H9 (cell line): ENCODE results near the gene PITPNM3. TPM values are rescaled to one million over a fixed set of nuclear protein-coding genes. Genes with fewer than 3 reads are reported as not detected.

Source experiments
- DNase-seq: peaks from one replicate; pipeline ENCODE4 v3.0.0-alpha.2; 2017
- H2AFZ ChIP-seq: one replicate; pipeline ENCODE4 v1.6.1; 2013; ENCODE audit warnings: mild to moderate bottlenecking, low read length, control low read depth, moderate library complexity
- H2AK5ac ChIP-seq: 2 replicates; pipeline ENCODE4 v1.6.1; 2013; ENCODE audit warnings: low read length, control low read depth, mixed read lengths; ENCODE audit not compliant: insufficient read length
- H2BK120ac ChIP-seq: one replicate; pipeline ENCODE4 v1.6.1; 2013; ENCODE audit warnings: low read depth, mild to moderate bottlenecking, low read length, control low read depth, inconsistent platforms; ENCODE audit not compliant: poor library complexity, severe bottlenecking
- H2BK12ac ChIP-seq: 2 replicates; pipeline ENCODE4 v1.6.1; 2013; ENCODE audit warnings: low read length, control low read depth, mixed read lengths, low read depth; ENCODE audit not compliant: insufficient read length
- H2BK15ac ChIP-seq: 2 replicates; pipeline ENCODE4 v1.6.1; 2013; ENCODE audit warnings: low read depth, low read length, control low read depth
- H2BK20ac ChIP-seq: one replicate; pipeline ENCODE4 v1.6.1; 2013; ENCODE audit warnings: low read depth, mild to moderate bottlenecking, low read length, control low read depth, inconsistent platforms; ENCODE audit not compliant: poor library complexity, severe bottlenecking
- H2BK5ac ChIP-seq: 2 replicates; pipeline ENCODE4 v1.6.1; 2013; ENCODE audit warnings: low read length, control low read depth, mixed read lengths; ENCODE audit not compliant: insufficient read length
- H3K14ac ChIP-seq: 2 replicates; pipeline ENCODE4 v1.6.1; 2013; ENCODE audit warnings: low read length, control low read depth; ENCODE audit not compliant: insufficient read depth
- H3K18ac ChIP-seq: 2 replicates; pipeline ENCODE4 v1.6.1; 2013; ENCODE audit warnings: low read depth, mild to moderate bottlenecking, mixed read lengths, low read length, control low read depth; ENCODE audit not compliant: insufficient read length
- H3K23ac ChIP-seq: 2 replicates; pipeline ENCODE4 v1.6.1; 2013; ENCODE audit warnings: low read length, control low read depth, mixed read lengths, low read depth; ENCODE audit not compliant: insufficient read length
- H3K23me2 ChIP-seq: 2 replicates; pipeline ENCODE4 v1.6.1; 2013; ENCODE audit warnings: low read depth, mild to moderate bottlenecking, mixed read lengths, low read length, control low read depth; ENCODE audit not compliant: insufficient read length, poor library complexity, severe bottlenecking
- H3K27ac ChIP-seq: 2 replicates; pipeline ENCODE4 v1.5.1; 2013; ENCODE audit warnings: low read length, control low read depth, mixed read lengths, low read depth; ENCODE audit not compliant: insufficient read length
- H3K27me3 ChIP-seq: 2 replicates; pipeline ENCODE4 v1.6.1; 2013; ENCODE audit warnings: low read length, control low read depth, inconsistent platforms; ENCODE audit not compliant: insufficient read depth
- H3K4ac ChIP-seq: 2 replicates; pipeline ENCODE4 v1.6.1; 2013; ENCODE audit warnings: low read depth, mild to moderate bottlenecking, control low read depth, inconsistent platforms, low read length, moderate library complexity
- H3K4me1 ChIP-seq: 2 replicates; pipeline ENCODE4 v1.6.1; 2013; ENCODE audit warnings: low read length, control low read depth, inconsistent platforms; ENCODE audit not compliant: insufficient read depth
- H3K4me2 ChIP-seq: 2 replicates; pipeline ENCODE4 v1.6.1; 2013; ENCODE audit warnings: low read length, control low read depth, mixed read lengths; ENCODE audit not compliant: insufficient read length, insufficient read depth
- H3K56ac ChIP-seq: 2 replicates; pipeline ENCODE4 v1.6.1; 2013; ENCODE audit warnings: low read depth, mild to moderate bottlenecking, mixed read lengths, low read length, control low read depth; ENCODE audit not compliant: insufficient read length
- H3K79me1 ChIP-seq: 2 replicates; pipeline ENCODE4 v1.6.1; 2013; ENCODE audit warnings: low read depth, mild to moderate bottlenecking, moderate library complexity, low read length, control low read depth, inconsistent platforms; ENCODE audit not compliant: insufficient read depth, poor library complexity, severe bottlenecking
- H3K79me2 ChIP-seq: 2 replicates; pipeline ENCODE4 v1.6.1; 2013; ENCODE audit warnings: low read length, control low read depth, inconsistent platforms; ENCODE audit not compliant: insufficient read depth
- H3K9ac ChIP-seq: 2 replicates; pipeline ENCODE4 v1.6.1; 2013; ENCODE audit warnings: low read length, control low read depth, mixed read lengths; ENCODE audit not compliant: insufficient read length; ENCODE audit errors: extremely low read depth
- H3K9me3 ChIP-seq: one replicate; pipeline ENCODE4 v1.6.1; 2013; ENCODE audit warnings: low read depth, low read length, inconsistent platforms; ENCODE audit not compliant: control insufficient read depth
- H3T11ph ChIP-seq: one replicate; pipeline ENCODE4 v1.6.1; 2013; ENCODE audit warnings: mild to moderate bottlenecking, low read length, control low read depth, inconsistent platforms
- H4K20me1 ChIP-seq: one replicate; pipeline ENCODE4 v1.6.1; 2013; ENCODE audit not compliant: control insufficient read depth, insufficient read length, insufficient read depth
- H4K5ac ChIP-seq: 2 replicates; pipeline ENCODE4 v1.6.1; 2013; ENCODE audit warnings: low read depth, mild to moderate bottlenecking, mixed read lengths, low read length, control low read depth; ENCODE audit not compliant: insufficient read length
- H4K8ac ChIP-seq: replicated peaks from 2 replicates; pipeline ENCODE4 v1.6.1; 2013; ENCODE audit warnings: low read length, control low read depth, mixed read lengths, low read depth; ENCODE audit not compliant: insufficient read length
- H4K91ac ChIP-seq: 2 replicates; pipeline ENCODE4 v1.6.1; 2013; ENCODE audit warnings: low read depth, mild to moderate bottlenecking, moderate library complexity, mixed read lengths, low read length, control low read depth; ENCODE audit not compliant: insufficient read length
- H3K27ac Mint-ChIP-seq, 3 experiments: 2 replicates in 2 of 3; 3 replicates in 1 of 3; pipeline ENCODE4 v1.8.0; 2020 to 2021; ENCODE audit warnings: mixed read lengths in 3 of 3, mild to moderate bottlenecking in 1 of 3, moderate library complexity in 1 of 3
- H3K27me3 Mint-ChIP-seq: 2 replicates; pipeline ENCODE4 v1.8.0; 2021; ENCODE audit warnings: low read depth, mild to moderate bottlenecking, moderate library complexity, mixed read lengths
- H3K36me3 Mint-ChIP-seq, 3 experiments: 2 replicates in 2 of 3; 3 replicates in 1 of 3; pipeline ENCODE4 v1.8.0; 2020 to 2021; ENCODE audit warnings: low read depth in 3 of 3, mixed read lengths in 3 of 3; ENCODE audit not compliant: insufficient read depth in 1 of 3
- H3K4me1 Mint-ChIP-seq, 2 experiments: 2 replicates each; pipeline ENCODE4 v1.8.0; 2020; ENCODE audit warnings: mixed read lengths in 2 of 2
- H3K4me3 Mint-ChIP-seq, 2 experiments: 2 replicates in 1 of 2; 3 replicates in 1 of 2; pipeline ENCODE4 v1.8.0; 2020 to 2021; ENCODE audit warnings: mild to moderate bottlenecking in 2 of 2, mixed read lengths in 2 of 2, moderate library complexity in 1 of 2
- H3K9me3 Mint-ChIP-seq, 2 experiments: 2 replicates in 1 of 2; 3 replicates in 1 of 2; pipeline ENCODE4 v1.8.0; 2020; ENCODE audit warnings: mild to moderate bottlenecking in 2 of 2, mixed read lengths in 2 of 2, moderate library complexity in 1 of 2
- WGBS: extraction: QIAGEN DNeasy Blood & Tissue Kit; methylation state at CpG from one replicate; pipeline ENCODE4 v1.1.7; 2013; ENCODE audit warnings: missing lambda C conversion rate, low lambda C conversion rate, mixed read lengths; ENCODE audit not compliant: insufficient read length; ENCODE audit errors: extremely low coverage; 5-methylcytosine and 5-hydroxymethylcytosine counted together
- total RNA-seq: library from RNA; stranded (reverse); gene quantifications from 2 replicates; pipeline ENCODE4 v1.2.1, GENCODE V29; 2021
- TF ChIP-seq, protein P1 (sequence below): fragments of 200-600 bp; sonication (generic); conservative IDR thresholded peaks from 3 replicates; pipeline ENCODE4 v1.8.0; 2021; ENCODE audit warnings: antibody characterized with exemption, mild to moderate bottlenecking

PITPNM3 gene
- total RNA-seq, 1 experiment from 2014 or later, result 3.4 TPM

DNA sequence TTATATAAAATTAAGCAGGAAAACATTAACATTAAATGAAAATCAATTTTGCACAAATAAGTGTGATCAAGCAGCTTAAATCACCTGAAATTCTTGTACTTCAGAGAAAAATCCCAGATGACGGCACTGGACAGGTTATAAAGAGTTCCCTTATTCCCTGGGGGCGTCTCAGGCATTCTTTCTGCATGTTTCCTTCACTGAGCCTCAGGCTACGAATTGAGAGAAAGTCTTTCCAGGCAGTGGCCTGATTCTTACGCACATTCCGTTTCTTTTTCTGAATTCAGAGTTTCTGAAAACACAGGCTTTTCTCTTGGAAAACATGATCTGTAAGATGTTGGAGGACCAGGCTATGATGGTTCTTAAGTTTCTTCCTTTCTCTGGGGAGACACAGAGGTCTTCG, 22.1 kb upstream of the PITPNM3 start:
- H4K20me1 ChIP-seq, result no peaks in the 10 kb centered on the region
- no peaks in the 10 kb centered on the region for H3K9me3 ChIP-seq
- no peak overlapping the region for H3K14ac ChIP-seq
- no CpG with 5 or more reads among the region's 6 CpGs for WGBS
- Mint-ChIP-seq H3K36me3 (peaks cover 27 to 65% (median 48%) of the 10 kb centered on the region in 3 experiments), H3K27ac (peak overlapping the region in 2 of 3 experiments; percentile 22 to 68; a peak in 2 of 7 replicates), H3K27me3 (no peaks in the 10 kb centered on the region), H3K4me1 (peaks cover 14 to 37% of the 10 kb centered on the region in 2 experiments), H3K4me3 (no peak overlapping the region), H3K9me3 (peaks cover 12 to 15% of the 10 kb centered on the region in 2 experiments)
- no peak overlapping the region for H2BK15ac ChIP-seq
- H3K23me2 ChIP-seq, result peaks cover 4% of the 10 kb centered on the region
- no peak overlapping the region for H2AK5ac ChIP-seq
- H3K4me2 ChIP-seq, result no peak overlapping the region
- H2AFZ ChIP-seq, result no peak overlapping the region
- TF ChIP-seq, protein P1, sequence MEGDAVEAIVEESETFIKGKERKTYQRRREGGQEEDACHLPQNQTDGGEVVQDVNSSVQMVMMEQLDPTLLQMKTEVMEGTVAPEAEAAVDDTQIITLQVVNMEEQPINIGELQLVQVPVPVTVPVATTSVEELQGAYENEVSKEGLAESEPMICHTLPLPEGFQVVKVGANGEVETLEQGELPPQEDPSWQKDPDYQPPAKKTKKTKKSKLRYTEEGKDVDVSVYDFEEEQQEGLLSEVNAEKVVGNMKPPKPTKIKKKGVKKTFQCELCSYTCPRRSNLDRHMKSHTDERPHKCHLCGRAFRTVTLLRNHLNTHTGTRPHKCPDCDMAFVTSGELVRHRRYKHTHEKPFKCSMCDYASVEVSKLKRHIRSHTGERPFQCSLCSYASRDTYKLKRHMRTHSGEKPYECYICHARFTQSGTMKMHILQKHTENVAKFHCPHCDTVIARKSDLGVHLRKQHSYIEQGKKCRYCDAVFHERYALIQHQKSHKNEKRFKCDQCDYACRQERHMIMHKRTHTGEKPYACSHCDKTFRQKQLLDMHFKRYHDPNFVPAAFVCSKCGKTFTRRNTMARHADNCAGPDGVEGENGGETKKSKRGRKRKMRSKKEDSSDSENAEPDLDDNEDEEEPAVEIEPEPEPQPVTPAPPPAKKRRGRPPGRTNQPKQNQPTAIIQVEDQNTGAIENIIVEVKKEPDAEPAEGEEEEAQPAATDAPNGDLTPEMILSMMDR, result no peak
- no peak overlapping the region for H3K18ac ChIP-seq
- no peak overlapping the region for H3K4ac ChIP-seq
- H3K79me2 ChIP-seq, result no peaks in the 10 kb centered on the region
- no peak overlapping the region for H4K5ac ChIP-seq
- H3K79me1 ChIP-seq, result no peaks in the 10 kb centered on the region
- no peak overlapping the region for H2BK12ac ChIP-seq
- H3K27me3 ChIP-seq, result no peaks in the 10 kb centered on the region
- H4K91ac ChIP-seq, result no peak overlapping the region
- H2BK20ac ChIP-seq, result no peak overlapping the region
- H2BK120ac ChIP-seq, result no peak overlapping the region
- no peak for DNase-seq
- no peak overlapping the region for H3T11ph ChIP-seq
- no peak overlapping the region for H2BK5ac ChIP-seq
- no peak overlapping the region for H3K27ac ChIP-seq
- no peak overlapping the region for H3K9ac ChIP-seq
- H3K56ac ChIP-seq, result no peak overlapping the region
- H4K8ac ChIP-seq, result no peak overlapping the region
- peaks cover 6% of the 10 kb centered on the region; the same call in 1 of the 2 replicates for H3K4me1 ChIP-seq
- no peak overlapping the region for H3K23ac ChIP-seq
